Endothelial cell of umbilical vein (primary cell): Measurements from ENCODE around the gene GRID1. TPM values are rescaled to one million over a fixed set of nuclear protein-coding genes. Genes with fewer than 3 reads are reported as not detected.

Source experiments
- BruUV-seq: library from RNA; stranded (reverse); fragments of 400-500 nt; replicated peaks from 2 replicates; lab custom pipeline; 2021; lab: Mats Ljungman, UMichigan
- CTCF ChIA-PET: fragments of 300-600, 350-600 bp; sonication (Branson Sonifier 250); formaldehyde crosslinking; loops from one replicate; lab custom pipeline; 2021; ENCODE audit warnings: antibody characterized with exemption, inconsistent platforms; lab: Charles Lee
- POLR2A ChIA-PET: fragments of 300-600, 350-600 bp; sonication (Branson Sonifier 250); formaldehyde crosslinking; loops from one replicate; lab custom pipeline; 2021; ENCODE audit warnings: antibody characterized with exemption, inconsistent platforms; lab: Charles Lee
- DNase-seq: peaks from one replicate; pipeline ENCODE4 v3.0.0-alpha.2; 2011; ENCODE audit warnings: low read depth, low spot score
- FAIRE-seq: peaks from 2 replicates; lab custom pipeline; 2011; peaks lifted over from hg19 to GRCh38; lab: Jason Lieb, UNC
- H2AFZ ChIP-seq: 2 replicates; pipeline ENCODE4 v1.6.0; 2012; ENCODE audit warnings: low read depth, low read length, control low read depth, inconsistent platforms
- H3K27ac ChIP-seq: 2 replicates; pipeline ENCODE4 v1.5.1; 2011; ENCODE audit warnings: low read depth, mild to moderate bottlenecking, control low read depth, low read length, moderate library complexity; ENCODE audit not compliant: insufficient read depth
- H3K27me3 ChIP-seq, 2 experiments: 2 replicates each; pipeline versions ENCODE4 v1.6.0 to v1.6.1; 2011; ENCODE audit warnings: low read length in 2 of 2, mixed read lengths in 1 of 2; ENCODE audit not compliant: control insufficient read depth in 2 of 2, insufficient read depth in 2 of 2
- H3K36me3 ChIP-seq, 2 experiments: 2 replicates in 1 of 2; 3 replicates in 1 of 2; pipeline ENCODE4 v1.5.1; 2011; ENCODE audit warnings: low read length in 2 of 2, mild to moderate bottlenecking in 1 of 2, moderate library complexity in 1 of 2; ENCODE audit not compliant: control insufficient read depth in 2 of 2, insufficient read depth in 2 of 2; ENCODE audit errors: extremely low read depth in 1 of 2
- H3K4me1 ChIP-seq: 3 replicates; pipeline ENCODE4 v1.5.1; 2011; ENCODE audit warnings: mild to moderate bottlenecking, low read length; ENCODE audit not compliant: control insufficient read depth, insufficient read depth; ENCODE audit errors: extremely low read depth
- H3K4me2 ChIP-seq: 2 replicates; pipeline ENCODE4 v1.6.1; 2011; ENCODE audit warnings: low read length, control low read depth, mixed read lengths; ENCODE audit not compliant: insufficient read depth
- H3K4me3 ChIP-seq, 3 experiments: fragments of 200-600 bp in 1 of 3; sonication (generic), shearing (Covaris generic) in 1 of 3; replicated peaks in 1 of 3; 2 replicates each; pipeline ENCODE4 v1.5.1; 2011 to 2016; ENCODE audit warnings: control low read depth in 3 of 3, low read length in 3 of 3, mild to moderate bottlenecking in 2 of 3, inconsistent platforms in 1 of 3, low read depth in 1 of 3, moderate library complexity in 1 of 3; ENCODE audit not compliant: insufficient read depth in 1 of 3
- H3K79me2 ChIP-seq: 2 replicates; pipeline ENCODE4 v1.6.0; 2012; ENCODE audit warnings: low read length, inconsistent platforms; ENCODE audit not compliant: control insufficient read depth, insufficient read depth
- H3K9ac ChIP-seq: replicated peaks from 2 replicates; pipeline ENCODE3; 2011; ENCODE audit warnings: low read length, control low read depth; ENCODE audit not compliant: insufficient read depth; ENCODE audit errors: extremely low read depth
- H3K9me1 ChIP-seq: replicated peaks from 3 replicates; pipeline ENCODE4 v1.6.0; 2011; ENCODE audit warnings: mild to moderate bottlenecking, low read length; ENCODE audit not compliant: control insufficient read depth, insufficient read depth; ENCODE audit errors: extremely low read depth
- H3K9me3 ChIP-seq: replicated peaks from 2 replicates; pipeline ENCODE4 v1.5.1; 2012; ENCODE audit warnings: low read length, inconsistent platforms; ENCODE audit not compliant: control insufficient read depth, insufficient read depth
- H4K20me1 ChIP-seq: replicated peaks from 2 replicates; pipeline ENCODE3; 2011; ENCODE audit warnings: mild to moderate bottlenecking, low read length; ENCODE audit not compliant: control insufficient read depth, insufficient read depth; ENCODE audit errors: extremely low read depth
- EZH2 ChIP-seq: IDR thresholded peaks from 2 replicates; pipeline ENCODE4 v1.6.1; 2012; ENCODE audit warnings: borderline replicate concordance, low read depth, mild to moderate bottlenecking, moderate library complexity, low read length, inconsistent platforms; ENCODE audit not compliant: severe bottlenecking
- FOS ChIP-seq: IDR thresholded peaks from 2 replicates; pipeline ENCODE4 v1.6.1; 2011; ENCODE audit warnings: mild to moderate bottlenecking, low read length, moderate library complexity, borderline replicate concordance; ENCODE audit not compliant: insufficient read depth
- GATA2 ChIP-seq: IDR thresholded peaks from 2 replicates; pipeline ENCODE4 v1.7.0; 2011; ENCODE audit warnings: low read depth, mild to moderate bottlenecking, moderate library complexity, mixed read lengths, low read length; ENCODE audit not compliant: insufficient read length, insufficient read depth
- JUN ChIP-seq: IDR thresholded peaks from 2 replicates; pipeline ENCODE4 v1.6.1; 2011; ENCODE audit warnings: borderline replicate concordance, low read depth; ENCODE audit not compliant: insufficient read length, insufficient read depth
- MYC ChIP-seq: IDR thresholded peaks from one replicate; pipeline ENCODE4 v1.6.1; 2011; ENCODE audit warnings: mild to moderate bottlenecking, low read depth, low read length
- POLR2AphosphoS5 ChIP-seq: IDR thresholded peaks from 2 replicates; pipeline ENCODE4 v1.6.1; 2012; ENCODE audit warnings: low read depth, mild to moderate bottlenecking, control low read depth, low read length, moderate library complexity; ENCODE audit not compliant: insufficient read depth
- dilution Hi-C: fragments of 300-500 bp; cut with MboI; formaldehyde crosslinking; loops from one replicate; pipeline ENCODE4 v1.15.0; 2019; ENCODE audit warnings: low sequenced_read_pairs; ENCODE audit not compliant: extremely low pct_ligation_motif_present
- intact Hi-C: fragments of 100-400 bp; cut with micrococcal nuclease; formaldehyde crosslinking; loops from one replicate; pipeline ENCODE4 v1.10.0; 2022
- polyA plus RNA-seq, 4 experiments: library from polyadenylated mRNA; depleted of rRNA in 3 of 4; stranded (reverse) in 3 of 4; unstranded in 1 of 4; fragments of >200 nt; gene quantifications; 2 replicates each; pipeline versions ENCODE4 v1.2.1 to v1.2.3, GENCODE V29; 2011 to 2012; ENCODE audit warnings: missing spikeins in 1 of 4
- total RNA-seq: library from RNA; stranded (reverse); gene quantifications from 2 replicates; pipeline ENCODE4 v1.2.3, GENCODE V29; 2021

Gene GRID1
- total and polyA plus RNA-seq, 2 donors (not counting 3 experiments of a cell fraction or from before 2014, with no cell fraction given) = not detected

GRCh38 chr10:86388119-86388704 lies 21.6 kb upstream of the GRID1 start:
- no peak overlapping the region for H3K9ac ChIP-seq
- intact Hi-C loops = no loop called here
- FAIRE-seq (no peak), DNase-seq (no peak)
- dilution Hi-C loops = no loop called here
- H3K4me1 ChIP-seq = no peaks in the 10 kb centered on the region
- H4K20me1 ChIP-seq = no peaks in the 10 kb centered on the region
- H3K27ac ChIP-seq = no peak overlapping the region
- ChIA-PET CTCF (interaction anchor here (0.5 to 5.1 kb wide), 4 partner anchors 12 to 478 kb away, joined by 3 to 31 read pairs (median 3); no protein-coding TSS in a partner anchor), POLR2A (no interaction called here)
- H3K4me3 ChIP-seq = no peak overlapping the region
- BruUV-seq = no TSS peak
- peaks cover 21 to 23% of the 10 kb centered on the region in 2 experiments for H3K27me3 ChIP-seq
- H3K4me2 ChIP-seq = no peak overlapping the region
- no peaks in the 10 kb centered on the region for H3K36me3 ChIP-seq
- H3K79me2 ChIP-seq = no peaks in the 10 kb centered on the region
- TF ChIP-seq GATA2 (no peak), EZH2 (no peak), FOS (no peak)
- no peak overlapping the region for H2AFZ ChIP-seq
- H3K9me1 ChIP-seq = no peaks in the 10 kb centered on the region
- H3K9me3 ChIP-seq = no peaks in the 10 kb centered on the region

DNA sequence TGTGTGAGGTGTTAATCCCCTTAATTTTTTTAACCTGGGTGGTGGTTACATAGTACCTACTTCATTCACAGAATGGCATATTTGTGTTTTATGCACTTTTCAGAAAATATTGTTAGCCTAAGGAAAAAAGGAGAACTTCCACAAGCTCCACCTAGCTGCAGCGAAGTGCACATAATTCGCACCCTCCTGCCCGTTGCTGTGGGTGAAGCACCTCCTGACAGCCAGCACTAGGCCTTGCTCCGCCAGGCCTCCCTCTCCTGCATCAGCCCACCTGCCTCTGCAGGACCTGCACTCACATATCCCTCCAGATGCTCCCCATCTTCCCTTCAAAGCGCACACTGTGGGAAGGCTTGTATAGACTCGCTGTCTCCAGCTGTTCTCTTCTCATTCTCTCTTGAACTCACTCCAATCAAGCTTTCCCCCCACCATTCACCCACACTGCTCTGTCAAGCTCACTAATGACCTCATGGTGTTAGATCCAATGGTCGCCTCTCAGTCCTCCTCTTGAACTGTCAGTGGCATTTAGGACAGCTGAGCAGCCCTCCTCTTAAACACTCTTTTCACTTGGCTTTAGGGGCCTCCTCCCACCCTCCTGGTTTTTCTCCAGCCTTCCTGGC lies 20.7 kb upstream of the GRID1 start:
- intact Hi-C loops (no loop called here), dilution Hi-C loops (no loop called here)
- Histone ChIP-seq H3K4me3 (no peak overlapping the region), H3K27ac (no peak overlapping the region), H3K79me2 (no peaks in the 10 kb centered on the region), H3K36me3 (no peaks in the 10 kb centered on the region), H2AFZ (no peak overlapping the region), H3K4me2 (no peak overlapping the region), H3K27me3 (peaks cover 21 to 23% of the 10 kb centered on the region in 2 experiments), H3K4me1 (no peaks in the 10 kb centered on the region), H3K9me1 (no peaks in the 10 kb centered on the region), H3K9me3 (no peaks in the 10 kb centered on the region), H3K9ac (no peak overlapping the region), H4K20me1 (no peaks in the 10 kb centered on the region)
- DNase-seq (no peak), FAIRE-seq (no peak)
- BruUV-seq = no TSS peak
- ChIA-PET POLR2A (no interaction called here), CTCF (interaction anchor here (0.9 to 5.1 kb wide), 5 partner anchors 11 to 1847 kb away, joined by 3 to 31 read pairs (median 4); no protein-coding TSS in a partner anchor)
- TF ChIP-seq MYC (no peak), EZH2 (no peak), GATA2 (no peak), POLR2AphosphoS5 (no peak), JUN (no peak)
